HG03354 (cell line): Measurements from ENCODE around the gene C17orf113.
"Not testable (repeated sequence)": the region's sequence is repeated elsewhere in the genome, so short reads cannot be mapped to it uniquely, and the experiment has no call there.

Source experiments
- ATAC-seq: cut with Tn5 transposase; IDR thresholded peaks from one replicate; pipeline ENCODE4 v1.9.1; 2021; ENCODE audit warnings: mild to moderate bottlenecking; ENCODE audit not compliant: unreplicated experiment, poor library complexity, severe bottlenecking

The C17orf113 gene

GRCh38 chr17:42019509-42020404, 30.6 kb downstream of the C17orf113 start, which contains the start of gene NKIRAS2:
TSS of gene NKIRAS2 (plus strand) at chr17:42020090. CDS start at chr17:42021578, 1,488 bp downstream.
- peak; percentile 64 for ATAC-seq

- ATAC-seq = no peak
These were observed 31.4 kb downstream of the C17orf113 start for GRCh38 chr17:42018988-42019387.

GRCh38 chr17:42018339-42018738, 32.1 kb downstream of the C17orf113 start:
- ATAC-seq = no peak

GRCh38 chr17:42017866-42018200, 32.6 kb downstream of the C17orf113 start:
- ATAC-seq = peak; percentile 10

- peak; percentile 82 for ATAC-seq
These were observed 33.2 kb downstream of the C17orf113 start, which contains the start of gene DNAJC7 for GRCh38 chr17:42016941-42017865. TSS of gene DNAJC7 (minus strand) at chr17:42017439. CDS start at chr17:42017416, 23 bp downstream.

- ATAC-seq = no peak
These were observed 34.0 kb downstream of the C17orf113 start for GRCh38 chr17:42016411-42016831.

- ATAC-seq = not testable (repeated sequence)
These were observed 36.7 kb downstream of the C17orf113 start for GRCh38 chr17:42013740-42014139.

GRCh38 chr17:42012363-42012762, 38.0 kb downstream of the C17orf113 start:
- not testable (repeated sequence) for ATAC-seq

- ATAC-seq = no peak
These were observed 39.4 kb downstream of the C17orf113 start for GRCh38 chr17:42010898-42011516.

GRCh38 chr17:42010266-42010680, 40.1 kb downstream of the C17orf113 start:
- ATAC-seq = not testable (repeated sequence)

- ATAC-seq = no peak
These were observed 41.2 kb downstream of the C17orf113 start for GRCh38 chr17:42009170-42009569.

GRCh38 chr17:42005166-42005565, 45.2 kb downstream of the C17orf113 start:
- ATAC-seq = no peak

GRCh38 chr17:42002792-42003301, 47.6 kb downstream of the C17orf113 start:
- no peak for ATAC-seq

GRCh38 chr17:42002175-42002791, 48.1 kb downstream of the C17orf113 start:
- no peak for ATAC-seq

GRCh38 chr17:42001729-42002128, 48.7 kb downstream of the C17orf113 start:
- no peak for ATAC-seq

- ATAC-seq = no peak
These were observed 49.8 kb downstream of the C17orf113 start for GRCh38 chr17:42000413-42001133.

GRCh38 chr17:41998497-41998896, 51.9 kb downstream of the C17orf113 start:
- no peak for ATAC-seq

- no peak for ATAC-seq
These were observed 53.6 kb downstream of the C17orf113 start for GRCh38 chr17:41996855-41997164.

- ATAC-seq = no peak
These were observed 57.8 kb downstream of the C17orf113 start for GRCh38 chr17:41992576-41992975.
